H9 (cell line): ENCODE data around the gene FAM9B. TPM values are rescaled to one million over a fixed set of nuclear protein-coding genes. Genes with fewer than 3 reads are reported as not detected.

Experiments
- DNase-seq: peaks from one replicate; pipeline ENCODE4 v3.0.0-alpha.2; 2017
- H2AFZ ChIP-seq: one replicate; pipeline ENCODE4 v1.6.1; 2013; ENCODE audit warnings: mild to moderate bottlenecking, low read length, control low read depth, moderate library complexity
- H2AK5ac ChIP-seq: 2 replicates; pipeline ENCODE4 v1.6.1; 2013; ENCODE audit warnings: low read length, control low read depth, mixed read lengths; ENCODE audit not compliant: insufficient read length
- H2BK120ac ChIP-seq: one replicate; pipeline ENCODE4 v1.6.1; 2013; ENCODE audit warnings: low read depth, mild to moderate bottlenecking, low read length, control low read depth, inconsistent platforms; ENCODE audit not compliant: poor library complexity, severe bottlenecking
- H2BK12ac ChIP-seq: 2 replicates; pipeline ENCODE4 v1.6.1; 2013; ENCODE audit warnings: low read length, control low read depth, mixed read lengths, low read depth; ENCODE audit not compliant: insufficient read length
- H2BK15ac ChIP-seq: 2 replicates; pipeline ENCODE4 v1.6.1; 2013; ENCODE audit warnings: low read depth, low read length, control low read depth
- H2BK20ac ChIP-seq: one replicate; pipeline ENCODE4 v1.6.1; 2013; ENCODE audit warnings: low read depth, mild to moderate bottlenecking, low read length, control low read depth, inconsistent platforms; ENCODE audit not compliant: poor library complexity, severe bottlenecking
- H2BK5ac ChIP-seq: 2 replicates; pipeline ENCODE4 v1.6.1; 2013; ENCODE audit warnings: low read length, control low read depth, mixed read lengths; ENCODE audit not compliant: insufficient read length
- H3K14ac ChIP-seq: 2 replicates; pipeline ENCODE4 v1.6.1; 2013; ENCODE audit warnings: low read length, control low read depth; ENCODE audit not compliant: insufficient read depth
- H3K18ac ChIP-seq: 2 replicates; pipeline ENCODE4 v1.6.1; 2013; ENCODE audit warnings: low read depth, mild to moderate bottlenecking, mixed read lengths, low read length, control low read depth; ENCODE audit not compliant: insufficient read length
- H3K23ac ChIP-seq: 2 replicates; pipeline ENCODE4 v1.6.1; 2013; ENCODE audit warnings: low read length, control low read depth, mixed read lengths, low read depth; ENCODE audit not compliant: insufficient read length
- H3K23me2 ChIP-seq: 2 replicates; pipeline ENCODE4 v1.6.1; 2013; ENCODE audit warnings: low read depth, mild to moderate bottlenecking, mixed read lengths, low read length, control low read depth; ENCODE audit not compliant: insufficient read length, poor library complexity, severe bottlenecking
- H3K27ac ChIP-seq: 2 replicates; pipeline ENCODE4 v1.5.1; 2013; ENCODE audit warnings: low read length, control low read depth, mixed read lengths, low read depth; ENCODE audit not compliant: insufficient read length
- H3K27me3 ChIP-seq: 2 replicates; pipeline ENCODE4 v1.6.1; 2013; ENCODE audit warnings: low read length, control low read depth, inconsistent platforms; ENCODE audit not compliant: insufficient read depth
- H3K4ac ChIP-seq: 2 replicates; pipeline ENCODE4 v1.6.1; 2013; ENCODE audit warnings: low read depth, mild to moderate bottlenecking, control low read depth, inconsistent platforms, low read length, moderate library complexity
- H3K4me1 ChIP-seq: 2 replicates; pipeline ENCODE4 v1.6.1; 2013; ENCODE audit warnings: low read length, control low read depth, inconsistent platforms; ENCODE audit not compliant: insufficient read depth
- H3K4me2 ChIP-seq: 2 replicates; pipeline ENCODE4 v1.6.1; 2013; ENCODE audit warnings: low read length, control low read depth, mixed read lengths; ENCODE audit not compliant: insufficient read length, insufficient read depth
- H3K56ac ChIP-seq: 2 replicates; pipeline ENCODE4 v1.6.1; 2013; ENCODE audit warnings: low read depth, mild to moderate bottlenecking, mixed read lengths, low read length, control low read depth; ENCODE audit not compliant: insufficient read length
- H3K79me1 ChIP-seq: 2 replicates; pipeline ENCODE4 v1.6.1; 2013; ENCODE audit warnings: low read depth, mild to moderate bottlenecking, moderate library complexity, low read length, control low read depth, inconsistent platforms; ENCODE audit not compliant: insufficient read depth, poor library complexity, severe bottlenecking
- H3K79me2 ChIP-seq: 2 replicates; pipeline ENCODE4 v1.6.1; 2013; ENCODE audit warnings: low read length, control low read depth, inconsistent platforms; ENCODE audit not compliant: insufficient read depth
- H3K9ac ChIP-seq: 2 replicates; pipeline ENCODE4 v1.6.1; 2013; ENCODE audit warnings: low read length, control low read depth, mixed read lengths; ENCODE audit not compliant: insufficient read length; ENCODE audit errors: extremely low read depth
- H3K9me3 ChIP-seq: one replicate; pipeline ENCODE4 v1.6.1; 2013; ENCODE audit warnings: low read depth, low read length, inconsistent platforms; ENCODE audit not compliant: control insufficient read depth
- H3T11ph ChIP-seq: one replicate; pipeline ENCODE4 v1.6.1; 2013; ENCODE audit warnings: mild to moderate bottlenecking, low read length, control low read depth, inconsistent platforms
- H4K20me1 ChIP-seq: one replicate; pipeline ENCODE4 v1.6.1; 2013; ENCODE audit not compliant: control insufficient read depth, insufficient read length, insufficient read depth
- H4K5ac ChIP-seq: 2 replicates; pipeline ENCODE4 v1.6.1; 2013; ENCODE audit warnings: low read depth, mild to moderate bottlenecking, mixed read lengths, low read length, control low read depth; ENCODE audit not compliant: insufficient read length
- H4K8ac ChIP-seq: replicated peaks from 2 replicates; pipeline ENCODE4 v1.6.1; 2013; ENCODE audit warnings: low read length, control low read depth, mixed read lengths, low read depth; ENCODE audit not compliant: insufficient read length
- H4K91ac ChIP-seq: 2 replicates; pipeline ENCODE4 v1.6.1; 2013; ENCODE audit warnings: low read depth, mild to moderate bottlenecking, moderate library complexity, mixed read lengths, low read length, control low read depth; ENCODE audit not compliant: insufficient read length
- H3K27ac Mint-ChIP-seq, 3 experiments: 2 replicates in 2 of 3; 3 replicates in 1 of 3; pipeline ENCODE4 v1.8.0; 2020 to 2021; ENCODE audit warnings: mixed read lengths in 3 of 3, mild to moderate bottlenecking in 1 of 3, moderate library complexity in 1 of 3
- H3K27me3 Mint-ChIP-seq: 2 replicates; pipeline ENCODE4 v1.8.0; 2021; ENCODE audit warnings: low read depth, mild to moderate bottlenecking, moderate library complexity, mixed read lengths
- H3K36me3 Mint-ChIP-seq, 3 experiments: 2 replicates in 2 of 3; 3 replicates in 1 of 3; pipeline ENCODE4 v1.8.0; 2020 to 2021; ENCODE audit warnings: low read depth in 3 of 3, mixed read lengths in 3 of 3; ENCODE audit not compliant: insufficient read depth in 1 of 3
- H3K4me1 Mint-ChIP-seq, 2 experiments: 2 replicates each; pipeline ENCODE4 v1.8.0; 2020; ENCODE audit warnings: mixed read lengths in 2 of 2
- H3K4me3 Mint-ChIP-seq, 2 experiments: 2 replicates in 1 of 2; 3 replicates in 1 of 2; pipeline ENCODE4 v1.8.0; 2020 to 2021; ENCODE audit warnings: mild to moderate bottlenecking in 2 of 2, mixed read lengths in 2 of 2, moderate library complexity in 1 of 2
- H3K9me3 Mint-ChIP-seq, 2 experiments: 2 replicates in 1 of 2; 3 replicates in 1 of 2; pipeline ENCODE4 v1.8.0; 2020; ENCODE audit warnings: mild to moderate bottlenecking in 2 of 2, mixed read lengths in 2 of 2, moderate library complexity in 1 of 2
- CTCF ChIP-seq: fragments of 200-600 bp; sonication (generic); conservative IDR thresholded peaks from 3 replicates; pipeline ENCODE4 v1.8.0; 2021; ENCODE audit warnings: antibody characterized with exemption, mild to moderate bottlenecking
- WGBS: extraction: QIAGEN DNeasy Blood & Tissue Kit; methylation state at CpG from one replicate; pipeline ENCODE4 v1.1.7; 2013; ENCODE audit warnings: missing lambda C conversion rate, low lambda C conversion rate, mixed read lengths; ENCODE audit not compliant: insufficient read length; ENCODE audit errors: extremely low coverage; 5-methylcytosine and 5-hydroxymethylcytosine counted together
- long read RNA-seq: library from polyadenylated mRNA; unstranded; transcript quantifications from one replicate; pipeline ENCODE4 v2.0.0, GENCODE V29; 2020
- total RNA-seq: library from RNA; stranded (reverse); gene quantifications from 2 replicates; pipeline ENCODE4 v1.2.1, GENCODE V29; 2021

Gene FAM9B
- not detected in 2 replicates for total RNA-seq
- long read RNA-seq, result 0 reads

GRCh38 chrX:9033989-9034388, at the start of gene FAM9B:
TSS of gene FAM9B (minus strand) at chrX:9034127. CDS start at chrX:9032986, 1,141 bp downstream.
- Histone ChIP-seq H3K14ac (no peak within 1 kb of the TSS), H4K8ac (no peak within 1 kb of the TSS), H3K18ac (no peak within 1 kb of the TSS), H2BK20ac (no peak within 1 kb of the TSS), H3K23ac (no peak within 1 kb of the TSS), H2BK120ac (no peak within 1 kb of the TSS), H2BK5ac (no peak within 1 kb of the TSS), H3K4ac (no peak within 1 kb of the TSS), H2AK5ac (no peak within 1 kb of the TSS), H4K20me1 (no peaks in the 10 kb centered on the region), H3K56ac (no peak within 1 kb of the TSS), H4K5ac (no peak within 1 kb of the TSS), H3K9me3 (no peaks in the 10 kb centered on the region), H3K27me3 (no peaks in the 10 kb centered on the region), H3K79me1 (no peaks in the 10 kb centered on the region), H3K9ac (no peak within 1 kb of the TSS), H2BK12ac (no peak within 1 kb of the TSS), H3T11ph (no peak within 1 kb of the TSS), H4K91ac (no peak within 1 kb of the TSS), H3K27ac (no peak within 1 kb of the TSS), H2AFZ (no peak within 1 kb of the TSS), H3K4me2 (no peak within 1 kb of the TSS), H3K23me2 (no peaks in the 10 kb centered on the region), H3K79me2 (no peaks in the 10 kb centered on the region), H2BK15ac (no peak within 1 kb of the TSS), H3K4me1 (no peaks in the 10 kb centered on the region)
- peaks cover 2 to 38% of the 10 kb centered on the region in 2 experiments; a peak in 3 of 5 replicates for H3K9me3 Mint-ChIP-seq
- H3K27me3 Mint-ChIP-seq, result no peaks in the 10 kb centered on the region
- H3K4me1 Mint-ChIP-seq, result peaks cover 2% of the 10 kb centered on the region in 2 experiments
- H3K4me3 Mint-ChIP-seq, result no peak within 1 kb of the TSS
- peaks cover 0 to 3% (median 2%) of the 10 kb centered on the region in 3 experiments; a peak in 4 of 7 replicates for H3K36me3 Mint-ChIP-seq
- DNase-seq, result no peak
- no CpG with 5 or more reads among the region's 11 CpGs for WGBS
- no peak within 1 kb of the TSS; a peak in 1 of 7 replicates for H3K27ac Mint-ChIP-seq
- no peak for TF ChIP-seq CTCF
